Motor neuron (in vitro differentiated cells): ENCODE results near the gene TMEM80. TPM values are rescaled to one million over a fixed set of nuclear protein-coding genes. Genes with fewer than 3 reads are reported as not detected.

Source experiments
- ATAC-seq, 8 experiments: fragments of 200-7000 bp; cut with Tn5 transposase; replicated peaks in 6 of 8; 2 replicates each; pipeline ENCODE4 v1.8.0; 2021; ENCODE audit warnings: mild to moderate bottlenecking in 8 of 8, moderate library complexity in 8 of 8
- H3K27ac ChIP-seq, 2 donors: fragments of 250-450 bp; sonication (Bioruptor Pico); 2 replicates each; pipeline ENCODE4 v1.9.0; 2021; ENCODE audit warnings: antibody characterized with exemption in 2 of 2, mild to moderate bottlenecking in 2 of 2, moderate library complexity in 1 of 2
- H3K4me1 ChIP-seq, 2 donors: fragments of 250-450 bp; sonication (Bioruptor Pico); replicated peaks in 1 of 2; 2 replicates each; pipeline ENCODE4 v1.6.1; 2021; ENCODE audit warnings: antibody characterized with exemption in 2 of 2, mild to moderate bottlenecking in 2 of 2, moderate library complexity in 1 of 2
- H3K4me3 ChIP-seq, 5 donors: fragments of 250-450 bp; sonication (Bioruptor Pico); 2 replicates each; pipeline ENCODE4 v1.9.0; 2021; ENCODE audit warnings: antibody characterized with exemption in 5 of 5, mild to moderate bottlenecking in 5 of 5, moderate library complexity in 4 of 5
- WGBS, 10 experiments: fragments of 450-650 bp; shearing (Covaris generic); methylation state at CpG; one replicate each; pipeline ENCODE4 v1.0.0; 2022; 5-methylcytosine and 5-hydroxymethylcytosine counted together
- in situ Hi-C, 9 experiments: fragments of 400-800 bp; cut with MboI; loops; one replicate each; pipeline ENCODE4 v1.15.0; 2021; ENCODE audit warnings: low sequenced_read_pairs in 9 of 9, low pct_unique_long_range_greater_than_20kb in 2 of 9; ENCODE audit not compliant: unreplicated experiment in 9 of 9
- total RNA-seq, 8 experiments: library from RNA; unstranded; fragments of 300-600 nt; gene quantifications; 2 replicates each; pipeline versions ENCODE4 v1.2.3 to v1.2.4, GENCODE V29; 2022

TMEM80 gene
- total RNA-seq, 8 experiments from 2014 or later = 11.8 to 47.1 (median 20.9) TPM

GRCh38 chr11:660681-661444 is 34.8 kb upstream of the TMEM80 start:
- 89 to 100% (median 93%) methylated on average over 1 to 9 of the region's 19 CpGs; no CpG with 5 or more reads in 2 of the 10 experiments for WGBS, 10 experiments
- Histone ChIP-seq H3K4me1 (no peaks in the 10 kb centered on the region), H3K27ac (no peak overlapping the region), H3K4me3 (no peak overlapping the region)
- no peak for ATAC-seq
- in situ Hi-C loops = no loop called here

GRCh38 chr11:662689-663274 is 32.8 kb upstream of the TMEM80 start:
- ATAC-seq = peak; percentile 35 to 91 (median 53)
- WGBS, 10 experiments = 40 to 100% (median 87%) methylated on average over 1 to 8 of the region's 15 CpGs; no CpG with 5 or more reads in 6 of the 10 experiments
- Histone ChIP-seq H3K4me3 (no peak overlapping the region), H3K27ac (no peak overlapping the region), H3K4me1 (no peaks in the 10 kb centered on the region)
- in situ Hi-C loops = no loop called here

- in situ Hi-C loops = no loop called here
These were observed 30.4 kb upstream of the TMEM80 start for GRCh38 chr11:665062-665703.

DNA sequence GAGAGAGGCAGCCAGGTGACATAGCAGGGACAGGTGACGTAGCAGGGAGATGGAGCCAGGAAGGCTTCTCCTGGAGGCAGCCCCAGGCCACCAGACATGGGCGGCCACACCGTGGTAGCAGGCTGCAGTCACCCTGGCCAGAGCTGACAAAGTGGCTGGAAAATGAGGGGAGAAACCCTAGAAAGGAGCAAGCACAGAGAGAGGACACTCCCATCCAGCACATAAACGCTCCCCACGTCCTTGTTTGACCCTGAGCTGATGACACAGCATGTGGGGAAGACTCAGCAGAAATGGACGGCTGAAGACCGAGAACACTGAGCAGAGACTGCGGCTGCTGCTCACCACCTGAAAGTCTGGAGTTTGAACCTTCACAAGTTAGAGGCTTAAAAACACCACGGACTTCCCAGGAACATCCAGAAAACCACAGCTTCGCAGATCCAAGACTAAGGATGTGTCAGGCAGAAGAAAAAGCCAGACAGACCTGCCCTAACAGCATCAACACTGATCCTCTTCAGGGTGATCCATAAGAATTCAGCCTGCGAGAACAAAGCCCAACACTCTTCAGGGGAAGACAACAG is 29.8 kb upstream of the TMEM80 start:
- peak in 2 of 8 experiments; percentile 72 to 78 for ATAC-seq
- H3K4me3 ChIP-seq = no peak overlapping the region
- in situ Hi-C loops = no loop called here
- no peak overlapping the region for H3K27ac ChIP-seq
- 23 to 100% (median 64%) methylated on average over 1 to 7 of the region's 11 CpGs; no CpG with 5 or more reads in 4 of the 10 experiments for WGBS, 10 experiments
- H3K4me1 ChIP-seq = no peaks in the 10 kb centered on the region

More at GRCh38 chr11:665062-665703, 30.4 kb upstream of the TMEM80 start:
- 76 to 100% (median 88%) methylated on average over 1 to 5 of the region's 15 CpGs; no CpG with 5 or more reads in 1 of the 10 experiments for WGBS, 10 experiments
- peak in 1 of 8 experiments; percentile 43 for ATAC-seq
- no peak overlapping the region for H3K27ac ChIP-seq
- no peak overlapping the region for H3K4me3 ChIP-seq
- H3K4me1 ChIP-seq = no peaks in the 10 kb centered on the region

GRCh38 chr11:673866-674265 is 21.8 kb upstream of the TMEM80 start:
- H3K27ac ChIP-seq = no peak overlapping the region
- no peak overlapping the region for H3K4me3 ChIP-seq
- in situ Hi-C loops = no loop called here
- no peaks in the 10 kb centered on the region for H3K4me1 ChIP-seq
- WGBS, 10 experiments = 60 to 100% (median 88%) methylated on average over 1 to 6 of the region's 8 CpGs; no CpG with 5 or more reads in 2 of the 10 experiments
- no peak for ATAC-seq

DNA sequence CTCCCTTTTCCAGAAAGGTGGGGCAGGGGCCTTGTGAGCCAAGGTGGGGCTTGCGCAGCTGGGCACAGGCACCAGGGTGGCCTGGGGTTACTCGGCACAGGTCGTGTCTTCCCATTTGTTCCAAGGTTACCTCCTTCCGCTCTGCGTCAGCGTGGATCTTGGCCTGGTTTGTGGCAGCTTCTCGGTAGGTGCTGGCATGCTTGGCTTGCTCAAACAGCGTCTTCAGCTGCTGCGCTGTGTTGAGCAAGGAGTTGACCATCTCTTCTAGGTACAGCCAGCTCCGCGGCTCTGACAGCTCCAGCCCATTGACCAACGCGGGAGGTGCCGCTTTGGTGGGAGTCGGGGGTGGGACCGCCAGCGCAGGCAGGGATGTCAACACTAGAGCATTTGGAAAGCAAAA is 21.2 kb upstream of the TMEM80 start:
- Histone ChIP-seq H3K4me1 (no peaks in the 10 kb centered on the region), H3K4me3 (no peak overlapping the region), H3K27ac (no peak overlapping the region)
- ATAC-seq = no peak
- in situ Hi-C loops = no loop called here
- WGBS, 10 experiments = 92 to 100% (median 100%) methylated on average over 1 to 16 of the region's 17 CpGs; no CpG with 5 or more reads in 2 of the 10 experiments

DNA sequence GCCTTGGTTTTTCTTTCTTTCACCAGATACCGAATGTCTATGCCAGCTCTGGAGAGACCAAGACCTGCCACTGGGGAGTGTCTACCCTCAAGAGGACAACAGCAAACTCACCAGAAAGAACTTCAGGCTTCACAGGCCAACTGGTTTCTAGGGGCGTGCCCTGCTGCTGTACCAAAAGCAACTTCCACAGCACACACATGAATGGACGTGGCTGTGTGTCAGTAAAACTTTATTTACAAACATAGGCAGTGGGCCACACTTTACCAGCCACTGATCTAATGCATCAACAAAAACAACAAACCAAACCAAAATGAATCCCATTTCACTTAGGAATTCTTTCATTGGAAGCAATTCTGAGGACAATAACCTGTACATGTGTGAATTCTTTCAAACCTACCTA is 17.3 kb upstream of the TMEM80 start:
- WGBS, 10 experiments = 80 to 100% (median 100%) methylated on average over 1 to 3 of the region's 3 CpGs; no CpG with 5 or more reads in 4 of the 10 experiments
- Histone ChIP-seq H3K4me1 (no peaks in the 10 kb centered on the region), H3K4me3 (no peak overlapping the region), H3K27ac (no peak overlapping the region)
- no peak for ATAC-seq
- in situ Hi-C loops = no loop called here

GRCh38 chr11:679271-680207 is 16.1 kb upstream of the TMEM80 start:
- Histone ChIP-seq H3K27ac (no peak overlapping the region), H3K4me1 (no peaks in the 10 kb centered on the region), H3K4me3 (no peak overlapping the region)
- in situ Hi-C loops = no loop called here
- ATAC-seq = no peak
- WGBS, 10 experiments = 88 to 100% (median 99%) methylated on average over 1 to 13 of the region's 36 CpGs; no CpG with 5 or more reads in 2 of the 10 experiments

- WGBS, 10 experiments = 50 to 89% (median 81%) methylated on average over 1 to 6 of the region's 19 CpGs; no CpG with 5 or more reads in 5 of the 10 experiments
- no peak for ATAC-seq
- Histone ChIP-seq H3K4me3 (no peak overlapping the region), H3K27ac (no peak overlapping the region), H3K4me1 (no peaks in the 10 kb centered on the region)
- in situ Hi-C loops = no loop called here
These were observed 15.1 kb upstream of the TMEM80 start for GRCh38 chr11:680476-680875.

DNA sequence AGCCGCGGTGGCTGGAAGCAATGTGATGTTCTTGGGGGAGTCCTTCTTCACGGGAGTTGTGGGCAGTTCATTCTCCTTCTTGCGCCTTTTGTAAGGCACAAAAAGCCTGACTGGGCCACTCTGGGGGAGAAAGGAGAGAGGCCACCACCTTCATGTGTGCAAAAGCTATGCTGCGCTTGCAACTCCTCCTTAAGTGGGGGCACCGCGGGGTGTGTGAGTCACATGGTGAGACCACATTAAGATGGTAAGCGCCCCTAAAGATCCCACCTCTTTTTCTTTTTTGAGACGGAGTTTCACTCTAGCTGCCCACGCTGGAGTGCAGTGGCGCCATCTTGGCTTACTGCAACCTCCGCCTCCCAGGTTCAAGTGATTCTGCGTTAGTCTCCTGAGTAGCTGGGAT is 14.6 kb upstream of the TMEM80 start:
- WGBS, 10 experiments = 60 to 100% (median 82%) methylated on average over 1 to 4 of the region's 13 CpGs; no CpG with 5 or more reads in 4 of the 10 experiments
- in situ Hi-C loops = no loop called here
- ATAC-seq = no peak
- H3K4me3 ChIP-seq = no peak overlapping the region
- H3K27ac ChIP-seq = no peak overlapping the region
- no peaks in the 10 kb centered on the region for H3K4me1 ChIP-seq

- Histone ChIP-seq H3K27ac (no peak overlapping the region), H3K4me1 (no peaks in the 10 kb centered on the region), H3K4me3 (no peak overlapping the region)
- in situ Hi-C loops = no loop called here
- no peak for ATAC-seq
- WGBS, 10 experiments = 84 to 100% (median 94%) methylated on average over 1 to 12 of the region's 30 CpGs
These were observed 9.0 kb upstream of the TMEM80 start for GRCh38 chr11:686451-687243.
